Keratinocyte (primary cell): Measurements from ENCODE around the gene KCNN4. TPM values are rescaled to one million over a fixed set of nuclear protein-coding genes. Genes with fewer than 3 reads are reported as not detected.

ENCODE experiments used
- DNase-seq: peaks from one replicate; pipeline ENCODE4 v3.0.0-alpha.2; 2011; ENCODE audit warnings: low read depth, missing footprints, low spot score
- FAIRE-seq: peaks from 2 replicates; lab custom pipeline; 2011; peaks lifted over from hg19 to GRCh38; lab: Jason Lieb, UNC
- H2AFZ ChIP-seq: 2 replicates; pipeline ENCODE4 v1.6.0; 2012; ENCODE audit warnings: low read length, control low read depth, inconsistent platforms; ENCODE audit not compliant: control insufficient read depth
- H3K27ac ChIP-seq: 2 replicates; pipeline ENCODE4 v1.5.1; 2011; ENCODE audit warnings: low read length; ENCODE audit not compliant: control insufficient read depth, insufficient read depth
- H3K27me3 ChIP-seq: 3 replicates; pipeline ENCODE4 v1.6.0; 2011; ENCODE audit warnings: low read length; ENCODE audit not compliant: control insufficient read depth, insufficient read depth; ENCODE audit errors: extremely low read depth
- H3K36me3 ChIP-seq, 2 experiments: 2 replicates in 1 of 2; 3 replicates in 1 of 2; pipeline ENCODE4 v1.5.1; 2011; ENCODE audit warnings: low read length in 2 of 2, mild to moderate bottlenecking in 1 of 2; ENCODE audit not compliant: control insufficient read depth in 2 of 2, insufficient read depth in 2 of 2; ENCODE audit errors: extremely low read depth in 1 of 2
- H3K4me1 ChIP-seq: 3 replicates; pipeline ENCODE4 v1.5.1; 2011; ENCODE audit warnings: low read length; ENCODE audit not compliant: control insufficient read depth, insufficient read depth; ENCODE audit errors: extremely low read depth
- H3K4me2 ChIP-seq: 3 replicates; pipeline ENCODE4 v1.6.0; 2011; ENCODE audit warnings: low read depth, low read length; ENCODE audit not compliant: control insufficient read depth, insufficient read depth; ENCODE audit errors: extremely low read depth
- H3K4me3 ChIP-seq, 3 experiments: fragments of 200-600 bp in 1 of 3; sonication (generic) in 1 of 3; 2 replicates in 2 of 3; 3 replicates in 1 of 3; pipeline ENCODE4 v1.5.1; 2011 to 2016; ENCODE audit warnings: low read length in 3 of 3, mild to moderate bottlenecking in 3 of 3, control low read depth in 2 of 3, inconsistent platforms in 1 of 3, low read depth in 1 of 3, mixed read lengths in 1 of 3, mixed run types in 1 of 3, moderate library complexity in 1 of 3; ENCODE audit not compliant: control insufficient read depth in 2 of 3, insufficient read depth in 2 of 3; ENCODE audit errors: extremely low read depth in 1 of 3
- H3K79me2 ChIP-seq: 2 replicates; pipeline ENCODE4 v1.6.0; 2012; ENCODE audit warnings: low read length; ENCODE audit not compliant: control insufficient read depth, insufficient read depth
- H3K9ac ChIP-seq: 3 replicates; pipeline ENCODE4 v1.6.0; 2011; ENCODE audit warnings: low read length; ENCODE audit not compliant: control insufficient read depth, insufficient read depth; ENCODE audit errors: extremely low read depth
- H3K9me1 ChIP-seq: 3 replicates; pipeline ENCODE4 v1.6.0; 2011; ENCODE audit warnings: low read length; ENCODE audit not compliant: control insufficient read depth, insufficient read depth; ENCODE audit errors: extremely low read depth
- H3K9me3 ChIP-seq: 2 replicates; pipeline ENCODE4 v1.5.1; 2012; ENCODE audit warnings: low read depth, low read length; ENCODE audit not compliant: control insufficient read depth
- H4K20me1 ChIP-seq: 3 replicates; pipeline ENCODE4 v1.6.0; 2011; ENCODE audit warnings: low read length; ENCODE audit not compliant: control insufficient read depth, insufficient read depth; ENCODE audit errors: extremely low read depth
- EZH2 ChIP-seq: IDR thresholded peaks from one replicate; pipeline ENCODE4 v1.6.1; 2012; ENCODE audit warnings: inconsistent platforms, mild to moderate bottlenecking, low read length, moderate library complexity
- dilution Hi-C: fragments of 300-500 bp; cut with MboI; formaldehyde crosslinking; loops from one replicate; pipeline ENCODE4 v1.7.0; 2020; ENCODE audit warnings: low sequenced_read_pairs; ENCODE audit not compliant: extremely low pct_ligation_motif_present
- polyA plus RNA-seq, 5 experiments: library from polyadenylated mRNA; depleted of rRNA in 3 of 5; stranded (reverse) in 3 of 5; stranded (forward) in 1 of 5; unstranded in 1 of 5; fragments of >200 nt; gene quantifications; 1 replicate in 1 of 5; 2 replicates in 3 of 5; 3 replicates in 1 of 5; pipeline versions ENCODE4 v1.2.1 to v1.2.3, GENCODE V29; 2011 to 2012; ENCODE audit warnings: missing spikeins in 2 of 5, low read depth in 1 of 5, low replicate concordance in 1 of 5
- TF ChIP-seq, protein P1 (sequence below), 3 experiments: IDR thresholded peaks in 1 of 3; conservative IDR thresholded peaks in 1 of 3; optimal IDR thresholded peaks in 1 of 3; 2 replicates in 2 of 3; 3 replicates in 1 of 3; pipeline versions ENCODE3 to v1.5.1; 2011; ENCODE audit warnings: low read length in 3 of 3, mild to moderate bottlenecking in 3 of 3, moderate library complexity in 2 of 3, control low read depth in 1 of 3, inconsistent platforms in 1 of 3; ENCODE audit not compliant: insufficient read depth in 2 of 3; ENCODE audit errors: extremely low read depth in 1 of 3

Gene KCNN4
- polyA plus RNA-seq, 1 donor (not counting 4 experiments of a cell fraction or from before 2014, with no cell fraction given), result 9.8 TPM

GRCh38 chr19:43777163-43777695 is 3.5 kb downstream of the KCNN4 start:
- Histone ChIP-seq H3K79me2 (peaks cover 3% of the 10 kb centered on the region), H3K27ac (no peak overlapping the region), H3K4me2 (peak overlapping the region; percentile 14), H3K36me3 (no peaks in the 10 kb centered on the region), H3K9ac (no peak overlapping the region), H2AFZ (no peak overlapping the region), H3K9me3 (no peaks in the 10 kb centered on the region), H4K20me1 (no peaks in the 10 kb centered on the region), H3K9me1 (no peaks in the 10 kb centered on the region), H3K27me3 (no peaks in the 10 kb centered on the region), H3K4me3 (no peak overlapping the region), H3K4me1 (peaks cover 40% of the 10 kb centered on the region)
- FAIRE-seq (no peak), DNase-seq (no peak)
- no peak for TF ChIP-seq EZH2
- TF ChIP-seq, protein P1, sequence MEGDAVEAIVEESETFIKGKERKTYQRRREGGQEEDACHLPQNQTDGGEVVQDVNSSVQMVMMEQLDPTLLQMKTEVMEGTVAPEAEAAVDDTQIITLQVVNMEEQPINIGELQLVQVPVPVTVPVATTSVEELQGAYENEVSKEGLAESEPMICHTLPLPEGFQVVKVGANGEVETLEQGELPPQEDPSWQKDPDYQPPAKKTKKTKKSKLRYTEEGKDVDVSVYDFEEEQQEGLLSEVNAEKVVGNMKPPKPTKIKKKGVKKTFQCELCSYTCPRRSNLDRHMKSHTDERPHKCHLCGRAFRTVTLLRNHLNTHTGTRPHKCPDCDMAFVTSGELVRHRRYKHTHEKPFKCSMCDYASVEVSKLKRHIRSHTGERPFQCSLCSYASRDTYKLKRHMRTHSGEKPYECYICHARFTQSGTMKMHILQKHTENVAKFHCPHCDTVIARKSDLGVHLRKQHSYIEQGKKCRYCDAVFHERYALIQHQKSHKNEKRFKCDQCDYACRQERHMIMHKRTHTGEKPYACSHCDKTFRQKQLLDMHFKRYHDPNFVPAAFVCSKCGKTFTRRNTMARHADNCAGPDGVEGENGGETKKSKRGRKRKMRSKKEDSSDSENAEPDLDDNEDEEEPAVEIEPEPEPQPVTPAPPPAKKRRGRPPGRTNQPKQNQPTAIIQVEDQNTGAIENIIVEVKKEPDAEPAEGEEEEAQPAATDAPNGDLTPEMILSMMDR (optimal IDR thresholded peaks at IDR 0.05 in 1 of 3, IDR thresholded peaks at IDR 0.05 in 1 of 3, conservative IDR thresholded peaks at IDR 0.05 in 1 of 3; ENCODE audit: extremely low read depth in 1 of 3, insufficient read depth in 2 of 3, low read length in 3 of 3), result no peak
- dilution Hi-C loops, result no loop called here

DNA sequence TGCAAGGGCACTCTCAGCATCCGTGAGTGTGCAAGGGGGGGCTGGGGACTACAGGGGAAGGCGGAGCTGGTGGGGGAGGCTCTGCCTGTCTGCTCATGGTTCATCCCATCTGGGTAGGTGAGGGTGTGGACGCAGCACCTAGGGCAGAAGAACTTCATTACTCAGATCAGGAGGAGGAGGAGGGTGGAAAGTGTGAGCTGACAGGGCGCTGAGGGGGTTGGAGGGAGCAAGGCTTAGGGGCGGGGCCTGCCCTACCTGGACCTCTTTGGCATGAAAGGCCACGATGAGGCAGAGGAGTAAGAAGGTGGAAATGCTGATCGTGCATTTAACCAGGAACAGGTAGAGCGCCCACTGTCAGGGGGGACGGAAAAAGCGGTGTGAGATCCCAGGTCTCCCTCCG is 4.5 kb downstream of the KCNN4 start:
- dilution Hi-C loops, result no loop called here
- H3K79me2 ChIP-seq, result peaks cover 3% of the 10 kb centered on the region
- H3K9me1 ChIP-seq, result no peaks in the 10 kb centered on the region
- H3K9me3 ChIP-seq, result no peaks in the 10 kb centered on the region
- TF ChIP-seq, protein P1 (optimal IDR thresholded peaks at IDR 0.05 in 1 of 3, IDR thresholded peaks at IDR 0.05 in 1 of 3, conservative IDR thresholded peaks at IDR 0.05 in 1 of 3; ENCODE audit: extremely low read depth in 1 of 3, insufficient read depth in 2 of 3, low read length in 3 of 3), result no peak
- no peak for TF ChIP-seq EZH2
- H3K4me3 ChIP-seq, result no peak overlapping the region
- H3K9ac ChIP-seq, result no peak overlapping the region
- H4K20me1 ChIP-seq, result no peaks in the 10 kb centered on the region
- DNase-seq, result no peak
- H3K36me3 ChIP-seq, result no peaks in the 10 kb centered on the region
- H3K4me2 ChIP-seq, result no peak overlapping the region
- H3K27ac ChIP-seq, result no peak overlapping the region
- no peak overlapping the region for H2AFZ ChIP-seq
- no peak for FAIRE-seq
- no peaks in the 10 kb centered on the region for H3K27me3 ChIP-seq
- H3K4me1 ChIP-seq, result peaks cover 30% of the 10 kb centered on the region
